CD4-positive, alpha-beta memory T cell (primary cell): ENCODE measurements around the gene GPLD1. TPM values are rescaled to one million over a fixed set of nuclear protein-coding genes. Genes with fewer than 3 reads are reported as not detected.

Source experiments
- CTCF ChIA-PET: fragments of 350-600 bp; sonication (Branson Sonifier 250); formaldehyde crosslinking; loops from one replicate; lab custom pipeline; 2021; ENCODE audit warnings: inconsistent platforms; ENCODE audit not compliant: partially characterized antibody; lab: Charles Lee
- POLR2A ChIA-PET: fragments of 350-600 bp; sonication (Branson Sonifier 250); formaldehyde crosslinking; loops from one replicate; lab custom pipeline; 2021; ENCODE audit not compliant: partially characterized antibody; lab: Charles Lee
- DNase-seq, 5 donors: peaks; one replicate each; pipeline versions ENCODE4 v3.0.0 to v3.0.0-alpha.2; 2020 to 2022; ENCODE audit warnings: mixed read lengths in 1 of 5
- H3K27ac ChIP-seq: one replicate; pipeline ENCODE4 v1.7.0; 2013; ENCODE audit warnings: low read depth, low read length
- H3K27me3 ChIP-seq: 2 replicates; pipeline ENCODE4 v1.7.0; 2013; ENCODE audit warnings: mild to moderate bottlenecking, low read length, moderate library complexity; ENCODE audit not compliant: insufficient read depth
- H3K36me3 ChIP-seq: 2 replicates; pipeline ENCODE4 v1.7.0; 2013; ENCODE audit warnings: mild to moderate bottlenecking, low read length, moderate library complexity; ENCODE audit not compliant: insufficient read depth
- H3K4me1 ChIP-seq: 2 replicates; pipeline ENCODE4 v1.7.0; 2013; ENCODE audit warnings: mild to moderate bottlenecking, low read length, moderate library complexity; ENCODE audit not compliant: insufficient read depth
- H3K4me3 ChIP-seq, 2 donors: one replicate each; pipeline ENCODE4 v1.7.0; 2013; ENCODE audit warnings: low read length in 2 of 2, mild to moderate bottlenecking in 1 of 2
- H3K9me3 ChIP-seq, 2 donors: one replicate each; pipeline ENCODE4 v1.7.0; 2013; ENCODE audit warnings: low read length in 2 of 2, control low read depth in 1 of 2; ENCODE audit not compliant: control insufficient read depth in 1 of 2
- H3K27ac Mint-ChIP-seq, 7 donors: one replicate each; pipeline ENCODE4 v1.8.0; 2020 to 2021; ENCODE audit warnings: mixed read lengths in 7 of 7, mild to moderate bottlenecking in 6 of 7, inconsistent platforms in 3 of 7, moderate library complexity in 3 of 7
- H3K27me3 Mint-ChIP-seq, 2 donors: one replicate each; pipeline ENCODE4 v1.8.0; 2020 to 2021; ENCODE audit warnings: mixed read lengths in 2 of 2
- H3K36me3 Mint-ChIP-seq, 2 donors: one replicate each; pipeline ENCODE4 v1.8.0; 2020 to 2021; ENCODE audit warnings: mixed read lengths in 2 of 2, inconsistent platforms in 1 of 2, mild to moderate bottlenecking in 1 of 2
- H3K4me1 Mint-ChIP-seq, 4 donors: one replicate each; pipeline ENCODE4 v1.8.0; 2020 to 2021; ENCODE audit warnings: mixed read lengths in 4 of 4, mild to moderate bottlenecking in 1 of 4
- H3K4me3 Mint-ChIP-seq, 8 donors: one replicate each; pipeline ENCODE4 v1.8.0; 2020 to 2021; ENCODE audit warnings: mixed read lengths in 8 of 8, mild to moderate bottlenecking in 7 of 8, moderate library complexity in 6 of 8, inconsistent platforms in 3 of 8
- H3K9me3 Mint-ChIP-seq, 8 donors: one replicate each; pipeline ENCODE4 v1.8.0; 2020 to 2021; ENCODE audit warnings: mixed read lengths in 8 of 8, mild to moderate bottlenecking in 5 of 8, inconsistent platforms in 3 of 8, moderate library complexity in 1 of 8
- intact Hi-C: fragments of 100-400 bp; cut with micrococcal nuclease; formaldehyde crosslinking; loops from one replicate; pipeline ENCODE4 v1.15.1; 2023
- polyA plus RNA-seq, 2 donors: library from polyadenylated mRNA; unstranded; fragments of 300-500 nt; fragmentation: Illumina TruSeq; gene quantifications; one replicate each; pipeline ENCODE4 v1.2.3, GENCODE V29; 2021
- total RNA-seq, 2 experiments: library from RNA; stranded (reverse); gene quantifications; one replicate each; pipeline ENCODE4 v1.2.3, GENCODE V29; 2021

The GPLD1 gene
- total and polyA plus RNA-seq, 4 experiments from 2014 or later = 0.30 to 1.4 (median 0.49) TPM; not detected in 1

DNA sequence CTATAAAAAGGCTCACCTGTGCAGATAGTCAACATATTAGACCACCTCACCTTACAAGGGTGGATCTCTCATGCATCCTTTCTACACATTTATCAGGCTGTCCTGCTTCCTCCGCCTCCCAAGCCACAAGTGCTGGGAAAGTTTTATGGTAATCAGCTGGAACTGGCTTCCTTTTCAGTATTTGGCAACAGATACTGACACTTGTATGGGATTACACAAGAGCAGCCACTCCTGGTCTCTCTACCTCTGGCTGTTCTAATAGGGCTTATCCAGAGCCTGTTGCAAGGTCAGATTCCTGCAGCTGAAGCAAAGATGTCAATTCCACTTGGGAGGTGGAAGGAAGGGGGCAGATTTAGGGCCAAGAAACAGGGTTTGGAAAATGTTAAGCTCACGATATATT lies 503 bp upstream of the GPLD1 start:
- Histone ChIP-seq H3K36me3 (no peaks in the 10 kb centered on the region), H3K4me3 (no peak overlapping the region), H3K27ac (no peak overlapping the region), H3K27me3 (no peaks in the 10 kb centered on the region), H3K4me1 (peaks cover 12% of the 10 kb centered on the region), H3K9me3 (no peaks in the 10 kb centered on the region)
- H3K27ac Mint-ChIP-seq = no peak overlapping the region
- peaks cover 0 to 2% of the 10 kb centered on the region in 2 donors for H3K27me3 Mint-ChIP-seq
- H3K36me3 Mint-ChIP-seq = peaks cover 0 to 2% of the 10 kb centered on the region in 2 donors
- intact Hi-C loops = loop anchor here (10.0 kb wide), 2 partner anchors 175 to 205 kb away; partner anchors contain the start of genes ACOT13 and TDP2
- POLR2A ChIA-PET = no interaction called here
- peaks cover 8 to 15% (median 11%) of the 10 kb centered on the region in 4 donors for H3K4me1 Mint-ChIP-seq
- DNase-seq = no peak
- H3K9me3 Mint-ChIP-seq = no peaks in the 10 kb centered on the region
- CTCF ChIA-PET = interaction anchor here (1.0 kb wide), 1 partner anchor 11 kb away, joined by 3 read pairs; no protein-coding TSS in a partner anchor
- H3K4me3 Mint-ChIP-seq = no peak overlapping the region

DNA sequence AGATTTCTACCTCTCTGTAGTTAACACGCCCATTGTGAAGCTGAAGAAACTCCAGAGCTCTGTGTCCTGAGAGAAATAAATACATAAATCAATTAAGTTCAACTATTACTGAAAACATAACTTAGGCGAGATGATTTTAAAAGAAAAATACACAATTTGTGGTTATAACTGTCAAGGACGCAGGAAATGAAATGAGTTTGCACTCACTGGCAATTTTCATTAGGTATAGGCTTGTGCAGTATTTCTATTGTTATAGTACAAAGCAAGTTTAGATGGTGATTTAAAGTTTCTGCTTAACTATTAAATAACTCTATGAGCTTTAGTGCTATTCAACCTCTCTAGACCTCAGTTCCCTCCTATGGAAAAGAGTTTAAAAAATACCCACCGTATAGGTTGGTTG lies 3.3 kb downstream of the GPLD1 start:
- POLR2A ChIA-PET = no interaction called here
- Histone ChIP-seq H3K4me3 (no peak overlapping the region), H3K36me3 (no peaks in the 10 kb centered on the region), H3K27ac (no peak overlapping the region), H3K27me3 (no peaks in the 10 kb centered on the region), H3K9me3 (no peaks in the 10 kb centered on the region), H3K4me1 (no peaks in the 10 kb centered on the region)
- DNase-seq = no peak
- intact Hi-C loops = no loop called here
- no peaks in the 10 kb centered on the region for H3K4me1 Mint-ChIP-seq
- H3K36me3 Mint-ChIP-seq = no peaks in the 10 kb centered on the region
- H3K4me3 Mint-ChIP-seq = no peak overlapping the region
- CTCF ChIA-PET = interaction anchor here (2.2 kb wide), 1 partner anchor 9 kb away, joined by 8 read pairs; the partner anchor contains the start of gene ALDH5A1
- H3K27ac Mint-ChIP-seq = no peak overlapping the region
- H3K27me3 Mint-ChIP-seq = peaks cover 0 to 2% of the 10 kb centered on the region in 2 donors
- no peaks in the 10 kb centered on the region for H3K9me3 Mint-ChIP-seq

DNA sequence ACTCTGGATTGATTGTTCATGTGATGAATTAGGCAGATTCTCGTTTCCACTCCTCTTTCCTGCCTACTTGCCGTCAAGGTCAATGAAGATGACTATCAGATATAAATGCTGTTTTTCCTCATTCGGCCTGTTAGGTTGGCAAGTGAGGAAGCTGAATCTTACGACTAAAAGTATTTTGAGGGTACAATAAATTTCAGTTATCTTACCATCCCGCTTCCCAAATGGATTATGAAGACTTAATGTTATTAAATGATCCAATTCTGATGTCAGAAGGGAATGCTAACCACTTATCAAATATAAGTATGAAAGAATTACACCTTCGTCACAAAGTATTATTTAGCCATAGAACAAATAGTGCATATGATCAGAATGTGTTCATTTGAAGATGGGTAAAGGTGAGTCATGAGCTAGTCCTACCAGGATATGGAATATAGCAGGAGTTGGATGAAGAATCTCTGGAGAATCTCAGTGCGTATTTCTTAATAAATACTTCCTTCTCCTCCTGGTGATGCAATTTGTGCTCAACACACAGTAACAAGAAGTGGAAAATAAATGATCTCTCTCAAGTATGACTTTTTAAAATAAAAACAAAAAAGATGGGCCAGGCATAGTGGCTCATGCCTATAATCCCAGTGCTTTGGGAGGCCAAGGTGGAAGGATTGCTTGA lies 4.6 kb downstream of the GPLD1 start:
- peaks cover 0 to 2% of the 10 kb centered on the region in 2 donors for H3K27me3 Mint-ChIP-seq
- no peaks in the 10 kb centered on the region for H3K27me3 ChIP-seq
- no peak overlapping the region for H3K27ac ChIP-seq
- no peaks in the 10 kb centered on the region for H3K9me3 Mint-ChIP-seq
- no peaks in the 10 kb centered on the region for H3K4me1 ChIP-seq
- H3K9me3 ChIP-seq = no peaks in the 10 kb centered on the region
- H3K36me3 Mint-ChIP-seq = no peaks in the 10 kb centered on the region
- intact Hi-C loops = no loop called here
- H3K27ac Mint-ChIP-seq = no peak overlapping the region
- DNase-seq = no peak
- H3K4me1 Mint-ChIP-seq = no peaks in the 10 kb centered on the region
- CTCF ChIA-PET = interaction anchor here (1.2 kb wide), 1 partner anchor 9 kb away, joined by 3 read pairs; no protein-coding TSS in a partner anchor
- no peaks in the 10 kb centered on the region for H3K36me3 ChIP-seq
- no peak overlapping the region for H3K4me3 Mint-ChIP-seq
- POLR2A ChIA-PET = no interaction called here
- no peak overlapping the region for H3K4me3 ChIP-seq

DNA sequence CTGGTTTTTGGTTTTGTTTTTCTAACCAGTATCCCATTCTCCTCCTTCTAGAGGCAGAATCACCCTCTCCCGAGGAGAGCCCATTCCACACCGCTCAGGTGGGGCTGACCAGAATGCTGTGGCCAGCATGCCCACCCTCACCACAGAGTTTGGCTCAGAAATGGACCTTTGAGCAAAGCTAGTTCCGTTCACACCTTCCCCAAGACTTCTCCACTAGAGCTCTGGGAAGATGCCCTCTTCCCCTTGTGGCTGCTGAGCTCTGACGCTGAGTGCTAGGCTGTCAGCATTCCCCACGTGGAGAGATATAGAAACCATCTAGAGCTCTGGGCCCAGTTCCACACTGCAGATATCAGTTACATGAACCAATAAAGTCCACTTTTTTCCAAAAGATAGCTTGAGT lies 7.9 kb downstream of the GPLD1 start:
- Histone ChIP-seq H3K4me3 (no peak overlapping the region), H3K36me3 (no peaks in the 10 kb centered on the region), H3K4me1 (no peaks in the 10 kb centered on the region), H3K9me3 (no peaks in the 10 kb centered on the region), H3K27ac (no peak overlapping the region), H3K27me3 (no peaks in the 10 kb centered on the region)
- no peaks in the 10 kb centered on the region for H3K27me3 Mint-ChIP-seq
- ChIA-PET POLR2A (no interaction called here), CTCF (interaction anchor here (1.0 to 3.2 kb wide), 2 partner anchors 13 to 39 kb away, joined by 3 to 12 read pairs; partner anchors contain the start of gene ALDH5A1)
- H3K27ac Mint-ChIP-seq = no peak overlapping the region
- intact Hi-C loops = no loop called here
- H3K9me3 Mint-ChIP-seq = no peaks in the 10 kb centered on the region
- no peaks in the 10 kb centered on the region for H3K4me1 Mint-ChIP-seq
- no peak for DNase-seq
- no peaks in the 10 kb centered on the region for H3K36me3 Mint-ChIP-seq
- H3K4me3 Mint-ChIP-seq = no peak overlapping the region

DNA sequence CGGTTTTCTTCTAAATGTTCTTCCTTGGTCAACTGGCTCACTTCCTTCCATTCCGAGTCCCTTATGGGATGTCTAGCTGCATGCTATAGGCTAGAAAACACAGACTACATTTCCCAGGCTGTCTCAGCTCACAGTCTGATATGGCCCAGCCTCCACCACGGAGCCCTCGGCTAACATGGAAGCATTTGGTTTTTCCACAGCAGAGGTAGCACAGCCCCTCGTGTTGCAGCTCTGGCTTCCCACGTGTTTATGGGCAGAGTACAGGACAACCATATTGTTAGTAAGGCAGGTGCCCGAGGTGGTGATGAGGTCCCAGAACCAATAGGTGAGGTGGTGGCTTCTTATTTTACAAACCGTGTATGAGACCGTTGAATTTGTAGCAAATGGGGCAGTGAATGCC lies 8.7 kb downstream of the GPLD1 start:
- Histone ChIP-seq H3K4me1 (no peaks in the 10 kb centered on the region), H3K27ac (no peak overlapping the region), H3K36me3 (no peaks in the 10 kb centered on the region), H3K9me3 (no peaks in the 10 kb centered on the region), H3K4me3 (no peak overlapping the region), H3K27me3 (no peaks in the 10 kb centered on the region)
- H3K4me3 Mint-ChIP-seq = no peak overlapping the region
- CTCF ChIA-PET = interaction anchor here (3.2 kb wide), 1 partner anchor 14 kb away, joined by 12 read pairs; the partner anchor contains the start of gene ALDH5A1
- H3K27ac Mint-ChIP-seq = no peak overlapping the region
- H3K36me3 Mint-ChIP-seq = no peaks in the 10 kb centered on the region
- H3K4me1 Mint-ChIP-seq = no peaks in the 10 kb centered on the region
- no peak for DNase-seq
- POLR2A ChIA-PET = no interaction called here
- H3K9me3 Mint-ChIP-seq = no peaks in the 10 kb centered on the region
- H3K27me3 Mint-ChIP-seq = no peaks in the 10 kb centered on the region
- intact Hi-C loops = no loop called here

DNA sequence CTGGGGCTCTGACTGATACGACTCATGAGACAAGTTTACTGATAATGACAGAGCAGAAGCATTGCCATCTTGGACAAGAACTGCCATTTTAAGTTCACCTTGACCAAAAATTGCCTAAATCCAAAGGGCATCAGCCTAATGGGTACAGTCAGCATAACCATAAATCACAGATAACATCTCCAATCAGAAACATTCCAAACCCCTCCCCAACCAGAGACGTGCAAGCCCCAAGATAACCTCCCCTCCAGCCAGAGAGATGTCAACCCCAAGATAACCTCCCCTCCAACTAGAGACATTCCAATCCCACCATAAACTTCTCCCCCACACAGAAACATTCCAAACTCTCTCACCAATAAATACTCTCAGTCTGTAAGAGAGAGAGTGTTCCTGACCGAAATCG lies 10.5 kb downstream of the GPLD1 start:
- Histone ChIP-seq H3K4me1 (no peaks in the 10 kb centered on the region), H3K4me3 (no peak overlapping the region), H3K27ac (no peak overlapping the region), H3K9me3 (no peaks in the 10 kb centered on the region), H3K27me3 (no peaks in the 10 kb centered on the region), H3K36me3 (no peaks in the 10 kb centered on the region)
- DNase-seq = no peak
- Mint-ChIP-seq H3K9me3 (no peaks in the 10 kb centered on the region), H3K27me3 (no peaks in the 10 kb centered on the region), H3K4me1 (no peaks in the 10 kb centered on the region), H3K36me3 (peaks cover 0 to 3% of the 10 kb centered on the region in 2 donors), H3K27ac (no peak overlapping the region), H3K4me3 (no peak overlapping the region)
- ChIA-PET POLR2A (no interaction called here), CTCF (interaction anchor here (1.7 kb wide), 1 partner anchor 16 kb away, joined by 4 read pairs; the partner anchor contains the start of gene ALDH5A1)
- intact Hi-C loops = no loop called here

DNA sequence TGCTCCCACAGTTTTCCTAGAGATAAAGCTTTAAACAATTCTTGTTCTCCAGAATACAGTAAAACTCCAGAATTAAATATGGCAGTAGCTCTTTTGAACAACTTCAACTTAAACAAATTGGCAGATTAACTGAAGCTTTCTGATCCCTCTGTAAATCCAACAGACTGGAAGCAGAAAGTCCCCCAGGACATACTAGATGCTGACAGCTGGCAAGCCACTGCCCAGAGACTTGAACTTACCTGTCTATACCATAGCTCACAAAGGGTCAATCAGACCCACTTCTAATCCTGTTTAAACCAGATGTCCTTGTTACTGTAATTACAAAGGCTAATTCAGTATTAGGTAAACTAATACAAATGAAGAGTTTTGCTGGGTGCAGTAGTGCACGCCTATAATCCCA lies 12.3 kb downstream of the GPLD1 start:
- Histone ChIP-seq H3K4me1 (no peaks in the 10 kb centered on the region), H3K27me3 (no peaks in the 10 kb centered on the region), H3K27ac (no peak overlapping the region), H3K4me3 (no peak overlapping the region), H3K36me3 (no peaks in the 10 kb centered on the region), H3K9me3 (no peaks in the 10 kb centered on the region)
- Mint-ChIP-seq H3K4me1 (no peaks in the 10 kb centered on the region), H3K27ac (no peak overlapping the region), H3K4me3 (no peak overlapping the region), H3K27me3 (no peaks in the 10 kb centered on the region), H3K9me3 (no peaks in the 10 kb centered on the region), H3K36me3 (peaks cover 0 to 3% of the 10 kb centered on the region in 2 donors)
- DNase-seq = no peak
- ChIA-PET POLR2A (no interaction called here), CTCF (no interaction called here)
- intact Hi-C loops = no loop called here
